DND-41 (cell line): Measurements from ENCODE around the gene CSF3R.

Source experiments
- CTCF ChIP-seq: IDR thresholded peaks from 2 replicates; pipeline ENCODE4 v1.5.1; 2012; ENCODE audit warnings: borderline replicate concordance, low read length, moderate library complexity, mild to moderate bottlenecking; ENCODE audit not compliant: poor library complexity, severe bottlenecking; ENCODE audit errors: extremely low read depth
- EZH2 ChIP-seq: IDR thresholded peaks from 3 replicates; pipeline ENCODE4 v1.6.1; 2012; ENCODE audit warnings: borderline replicate concordance, low read depth, mild to moderate bottlenecking, moderate library complexity, low read length, inconsistent platforms; ENCODE audit not compliant: severe bottlenecking

DNA sequence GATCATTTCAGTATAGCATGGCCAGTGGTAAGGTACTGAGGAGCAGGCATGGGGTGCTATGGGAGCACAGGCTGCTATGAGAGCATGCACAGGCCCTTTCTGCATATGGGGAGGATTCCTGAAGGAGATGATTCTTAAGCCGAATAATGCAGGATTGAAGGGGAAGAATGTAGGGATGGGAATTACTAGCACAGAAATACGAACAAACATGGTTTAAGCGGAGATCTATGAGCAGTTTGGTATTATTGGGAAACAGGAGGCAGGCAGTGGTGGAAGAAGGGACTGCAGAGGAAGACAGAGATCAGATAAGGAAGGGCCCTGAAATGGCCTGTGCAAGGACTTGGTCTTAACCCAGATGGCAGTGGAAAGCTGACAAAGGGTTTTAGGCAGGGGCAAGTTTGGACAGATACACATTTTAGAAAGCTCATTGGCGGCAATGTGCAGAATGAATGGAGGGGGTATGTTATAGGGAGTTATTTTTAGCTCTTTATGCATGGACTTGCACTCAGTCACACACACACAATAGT lies 34.1 kb downstream of the CSF3R start:
- TF ChIP-seq CTCF = no peak
- TF ChIP-seq EZH2 = no peak
